ENCODE data around the gene TMEM121.

- TF ChIP-seq CTCF (IDR thresholded peaks at IDR 0.05) (no peak), POLR2A (IDR thresholded peaks at IDR 0.05) (no peak)
Observed at GRCh38 chr14:105517096-105517495, 9.3 kb upstream of the TMEM121 start.

Data from heart left ventricle (tissue), 13 donors.